DMS114 treated with DMSO at 0.1 percent for 48 hours (cell line): ENCODE results near the gene KYAT1.
"Not testable (repeated sequence)": the region's sequence is repeated elsewhere in the genome, so short reads cannot be mapped to it uniquely, and the experiment has no call there.

ENCODE experiments used
- DNase-seq: peaks from one replicate; lab custom pipeline; 2025; ENCODE audit not compliant: unreplicated experiment; lab: John Stamatoyannopoulos, UW

The KYAT1 gene

DNA sequence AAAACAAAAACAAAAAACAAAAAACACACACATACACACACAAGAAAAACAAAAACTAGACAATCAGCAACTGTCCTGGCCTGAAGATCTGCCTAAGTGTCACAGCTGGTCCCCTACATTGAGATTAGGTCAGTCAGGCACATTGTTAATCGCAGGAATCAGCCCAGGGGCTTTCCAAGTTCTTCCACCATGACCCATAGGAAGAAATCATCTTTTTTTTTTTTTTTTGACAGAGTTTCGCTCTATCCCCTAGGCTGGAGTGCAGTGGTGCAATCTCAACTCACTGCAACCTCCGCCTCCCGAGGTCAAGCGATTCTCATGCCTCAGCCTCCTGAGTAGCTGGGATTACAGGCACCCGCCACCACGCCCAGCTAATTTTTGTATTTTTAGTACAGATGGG lies 38.6 kb downstream of the KYAT1 start:
- DNase-seq, result not testable (repeated sequence)

DNA sequence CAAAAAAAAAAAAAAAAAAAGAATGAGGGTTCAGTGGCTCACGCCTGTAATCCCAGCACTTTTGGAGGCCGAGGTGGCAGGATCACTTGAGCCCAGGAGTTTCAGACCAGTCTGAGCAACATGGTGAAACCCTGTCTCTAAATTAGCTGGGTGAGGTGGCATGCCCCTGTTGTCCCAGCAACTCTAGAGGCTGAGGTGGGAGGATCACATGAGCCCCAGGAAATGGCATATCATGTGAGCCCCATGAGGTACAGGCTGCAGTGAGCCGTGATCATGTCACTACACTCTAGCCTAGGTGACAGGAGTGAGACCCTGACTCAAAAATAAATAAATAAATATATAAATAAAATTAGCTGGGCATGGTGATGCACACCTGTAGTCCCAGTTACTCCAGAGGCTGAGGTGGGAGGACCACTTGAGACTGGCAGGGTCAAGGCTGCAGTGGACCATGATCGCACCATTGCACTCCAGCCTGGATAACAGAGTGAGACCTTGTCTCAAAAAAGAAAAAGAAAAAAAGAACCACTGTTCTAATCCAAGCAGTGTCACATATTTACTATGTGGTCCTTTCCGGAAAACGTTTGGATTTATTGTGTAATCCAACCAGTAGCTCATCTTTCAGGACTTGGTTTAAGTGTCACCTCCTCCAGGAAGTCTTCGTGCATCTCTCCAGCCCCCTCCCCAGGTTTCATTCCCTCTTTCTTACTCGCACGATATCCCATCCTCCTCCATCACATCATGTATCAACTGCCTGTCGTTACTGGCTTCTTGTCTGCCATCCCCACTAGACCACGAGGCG lies 39.9 kb downstream of the KYAT1 start:
- DNase-seq, result no peak

DNA sequence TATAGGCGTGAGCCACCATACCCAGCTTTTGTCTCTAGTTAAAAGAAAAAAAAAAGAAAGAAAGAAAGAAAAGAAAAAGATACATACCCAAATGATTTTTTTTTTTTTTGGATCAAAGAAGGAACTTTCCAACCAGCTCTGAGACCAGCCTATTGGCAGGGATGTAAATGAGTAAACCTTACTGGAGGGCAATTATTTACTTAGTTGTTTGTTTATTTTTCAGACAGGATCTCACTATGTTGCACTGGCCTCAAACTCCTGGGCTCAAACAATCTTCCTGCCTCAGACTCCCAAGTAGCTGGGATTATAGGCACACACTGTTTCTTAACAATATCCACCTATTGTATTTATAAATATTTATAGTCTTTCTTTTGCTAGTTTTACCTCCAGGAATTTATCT lies 41.2 kb downstream of the KYAT1 start:
- DNase-seq, result no peak

DNA sequence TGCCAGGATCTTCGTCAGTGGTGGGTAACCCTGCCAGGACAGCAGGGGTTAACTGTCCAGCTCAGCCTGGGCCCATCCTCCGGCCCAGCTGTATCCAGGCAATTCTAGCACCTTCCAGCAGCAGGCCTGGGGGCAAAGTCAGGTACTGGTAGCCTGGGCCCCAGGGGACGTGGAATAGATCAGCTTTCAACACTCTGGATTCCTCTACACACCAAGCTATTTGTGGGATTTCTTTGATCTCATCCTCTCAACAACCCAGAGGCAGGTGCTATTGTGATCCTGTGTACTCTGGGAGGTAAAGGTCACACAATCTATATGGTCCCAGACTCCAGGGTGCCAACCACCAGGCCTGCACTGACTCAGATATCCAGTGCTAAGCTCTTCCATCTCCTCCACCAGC lies 43.4 kb downstream of the KYAT1 start:
- DNase-seq, result no peak

DNA sequence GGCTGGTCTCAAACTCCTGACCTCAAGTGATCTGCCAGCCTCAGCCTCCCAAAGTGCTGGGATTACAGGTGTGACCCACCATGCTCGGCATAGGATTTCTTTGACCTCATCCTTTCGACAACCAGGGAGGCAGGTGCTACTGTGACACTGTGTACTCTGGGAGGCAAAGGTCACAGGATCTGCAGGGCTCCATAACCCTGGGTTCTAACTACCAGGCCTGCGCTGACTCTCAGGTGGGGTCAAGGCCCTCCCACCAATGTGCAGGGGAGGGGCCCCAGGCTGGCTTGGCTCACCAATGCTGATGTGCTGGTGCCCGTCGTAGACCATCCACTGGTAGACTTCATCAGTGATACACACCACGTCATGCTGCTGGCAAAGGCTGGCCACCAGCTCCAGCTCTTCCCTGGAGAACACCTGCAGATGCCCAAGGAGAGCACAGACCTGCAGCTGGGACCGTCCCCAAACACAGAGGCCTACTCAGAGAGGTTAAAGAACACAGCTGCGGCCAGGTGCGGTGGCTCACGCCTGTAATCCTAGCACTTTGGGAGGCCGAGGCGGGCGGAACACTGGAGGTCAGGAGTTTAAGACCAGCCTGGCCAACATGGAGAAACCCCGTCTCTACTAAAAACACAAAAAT lies 45.1 kb downstream of the KYAT1 start:
- DNase-seq, result no peak

DNA sequence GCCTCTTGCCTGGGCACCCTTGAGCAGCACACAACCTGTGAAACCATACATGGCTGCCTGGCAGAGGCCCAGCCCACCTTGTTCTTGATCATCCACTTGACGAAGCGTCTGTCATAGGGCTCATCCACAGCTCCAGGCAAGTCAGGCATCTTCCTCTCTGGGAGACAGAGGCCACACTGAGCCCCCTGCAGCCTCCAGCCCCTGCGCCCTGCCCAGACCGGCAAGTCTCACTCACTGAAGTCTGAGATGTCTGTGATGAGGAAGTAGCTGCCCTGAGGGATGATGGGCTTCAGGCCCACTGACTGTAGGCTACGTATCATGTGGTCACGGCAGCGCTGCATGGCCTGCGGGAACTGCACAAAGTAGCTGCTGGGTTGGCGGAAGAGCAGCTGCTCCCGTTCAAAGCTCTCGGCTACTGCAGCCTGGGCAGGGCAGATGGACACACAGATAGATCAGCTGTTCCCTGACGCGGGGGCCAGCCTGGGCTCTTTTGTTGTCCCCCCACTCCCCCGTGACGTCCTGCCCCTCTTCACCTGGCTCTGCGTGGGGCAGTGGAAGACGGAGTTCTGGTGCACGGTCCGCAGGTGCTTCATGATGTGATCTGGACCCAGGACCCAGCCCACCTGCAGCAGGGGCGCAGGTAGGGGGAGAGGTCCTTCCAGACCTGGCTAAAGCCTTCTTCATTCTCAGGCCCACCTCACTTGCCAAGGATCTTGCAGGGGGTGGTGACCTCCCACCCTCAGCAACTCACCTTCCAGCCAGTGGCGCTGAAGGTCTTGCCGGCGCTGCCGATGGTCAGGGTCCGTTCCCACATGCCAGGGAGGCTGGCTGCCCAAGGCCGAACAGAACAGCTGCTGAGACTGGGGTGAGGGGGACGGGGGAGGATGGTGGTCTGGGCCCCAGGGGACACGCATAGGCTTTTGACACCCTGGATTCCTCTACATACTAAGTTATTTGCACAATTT lies 46.2 kb downstream of the KYAT1 start:
- no peak for DNase-seq

DNA sequence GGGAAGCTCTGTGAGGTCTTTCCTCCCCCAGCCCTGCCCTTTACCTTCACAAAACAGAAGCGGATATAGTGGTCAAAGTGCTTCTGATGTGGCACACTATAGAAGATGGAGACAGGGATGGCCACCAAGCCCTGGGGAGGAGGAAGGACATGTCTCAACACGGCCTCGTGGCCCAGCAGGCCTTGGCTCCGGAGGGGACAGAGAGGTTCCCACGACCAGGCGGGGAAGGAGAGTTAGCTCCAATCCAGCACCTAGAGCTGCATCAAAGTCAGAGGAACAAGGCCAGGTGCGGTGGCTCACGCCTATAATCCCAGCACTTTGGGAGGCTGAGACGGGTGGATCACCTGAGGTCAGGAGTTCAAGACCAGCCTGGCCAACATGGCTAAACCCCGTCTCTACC lies 48.1 kb downstream of the KYAT1 start:
- DNase-seq, result no peak

DNA sequence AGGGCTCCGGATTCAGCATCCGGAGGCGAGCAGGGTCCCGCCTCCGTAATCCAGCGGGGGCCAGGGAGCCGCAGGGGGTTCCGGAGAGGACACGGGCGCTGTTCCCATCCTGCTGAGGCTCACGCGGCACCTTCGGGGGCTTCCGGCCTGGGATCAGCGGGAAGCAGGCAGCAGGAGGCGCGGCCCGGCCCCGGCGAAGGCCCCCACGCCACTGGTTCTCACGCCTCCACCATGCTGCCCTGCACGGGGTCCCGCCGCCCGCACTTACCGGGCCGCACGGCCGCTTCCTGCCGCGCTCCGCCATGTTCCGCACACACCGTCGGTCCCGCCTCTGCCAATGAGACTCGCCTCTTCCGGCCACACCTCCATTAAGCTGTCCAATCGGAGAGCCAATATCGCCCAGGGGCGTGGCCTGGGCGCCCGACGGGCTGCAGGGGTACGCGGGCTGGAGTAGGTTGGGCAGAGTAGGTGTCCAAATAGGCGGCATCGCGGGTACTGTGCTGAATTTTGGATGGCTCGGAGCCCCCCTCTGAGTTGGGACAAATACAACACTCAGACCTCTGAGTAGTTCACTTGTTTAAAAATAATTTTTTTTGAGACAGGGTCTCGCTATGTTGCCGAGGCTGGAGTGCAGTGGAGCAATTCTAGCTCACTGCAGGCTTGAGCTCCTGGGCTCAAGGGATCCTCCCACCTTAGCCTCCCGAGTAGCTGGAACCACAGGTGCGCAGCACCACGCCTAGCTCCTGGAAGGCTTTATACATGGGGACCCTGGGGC lies 52.1 kb downstream of the KYAT1 start, which contains the start of gene SPOUT1:
SPOUT1 (minus strand) TSS at position 318 of the 775 bp plus-strand sequence; CDS start at position 304, 14 bp downstream.
- DNase-seq, result peak; percentile 86

DNA sequence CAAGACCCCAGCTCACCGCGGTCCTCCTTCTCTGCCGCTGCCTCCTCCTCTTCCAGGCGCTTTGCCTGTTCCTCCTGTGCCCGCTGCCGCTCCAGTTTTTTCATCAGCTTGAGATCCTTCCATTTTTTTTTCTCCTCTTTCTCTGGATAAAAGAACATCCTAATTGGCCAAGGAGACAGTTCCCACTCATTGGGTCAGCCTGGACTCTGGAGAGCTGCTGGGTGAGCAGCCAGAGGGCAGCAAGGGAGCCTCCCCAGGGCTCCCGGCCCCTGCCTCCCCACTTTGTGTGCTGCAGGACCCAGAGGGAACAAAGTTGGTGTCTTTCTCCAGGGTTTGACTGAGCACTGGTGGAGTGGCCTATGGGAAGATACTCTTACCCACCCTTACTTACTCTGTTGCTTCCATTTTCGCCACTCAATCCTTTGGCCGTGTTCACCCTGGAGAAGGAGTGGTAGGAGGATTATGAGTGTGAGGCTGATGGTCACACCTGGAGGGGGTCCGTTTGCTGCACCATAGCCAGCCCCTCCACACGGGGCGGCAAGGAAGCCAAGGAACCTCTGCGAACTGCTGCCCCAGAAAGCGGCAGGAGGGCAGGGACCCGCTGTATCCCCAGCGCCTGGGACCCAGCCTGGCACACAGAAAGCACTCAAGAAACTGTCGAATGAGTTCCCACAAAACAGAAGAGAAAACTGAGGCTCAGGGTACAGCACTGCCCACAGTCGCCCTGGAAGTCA lies 52.9 kb downstream of the KYAT1 start:
- DNase-seq, result no peak

DNA sequence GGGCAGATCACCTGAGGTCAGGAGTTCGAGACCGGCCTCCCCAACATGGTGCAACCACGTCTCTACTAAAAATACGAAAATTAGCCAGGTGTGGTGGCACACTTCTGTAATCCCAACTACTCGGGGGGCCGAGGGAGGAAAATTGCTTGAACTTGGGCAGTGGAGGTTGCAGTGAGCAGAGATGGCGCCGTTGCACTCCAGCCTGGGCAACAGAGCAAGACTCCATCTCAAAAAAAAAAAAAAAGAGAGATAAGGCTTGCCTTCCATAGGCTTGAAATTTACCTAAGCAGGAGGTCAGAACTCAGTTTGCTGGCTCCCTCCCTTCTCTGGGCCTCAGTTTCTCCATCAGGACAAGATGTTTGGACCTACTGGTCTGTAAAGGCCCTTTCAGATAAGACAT lies 53.5 kb downstream of the KYAT1 start:
- no peak for DNase-seq

DNA sequence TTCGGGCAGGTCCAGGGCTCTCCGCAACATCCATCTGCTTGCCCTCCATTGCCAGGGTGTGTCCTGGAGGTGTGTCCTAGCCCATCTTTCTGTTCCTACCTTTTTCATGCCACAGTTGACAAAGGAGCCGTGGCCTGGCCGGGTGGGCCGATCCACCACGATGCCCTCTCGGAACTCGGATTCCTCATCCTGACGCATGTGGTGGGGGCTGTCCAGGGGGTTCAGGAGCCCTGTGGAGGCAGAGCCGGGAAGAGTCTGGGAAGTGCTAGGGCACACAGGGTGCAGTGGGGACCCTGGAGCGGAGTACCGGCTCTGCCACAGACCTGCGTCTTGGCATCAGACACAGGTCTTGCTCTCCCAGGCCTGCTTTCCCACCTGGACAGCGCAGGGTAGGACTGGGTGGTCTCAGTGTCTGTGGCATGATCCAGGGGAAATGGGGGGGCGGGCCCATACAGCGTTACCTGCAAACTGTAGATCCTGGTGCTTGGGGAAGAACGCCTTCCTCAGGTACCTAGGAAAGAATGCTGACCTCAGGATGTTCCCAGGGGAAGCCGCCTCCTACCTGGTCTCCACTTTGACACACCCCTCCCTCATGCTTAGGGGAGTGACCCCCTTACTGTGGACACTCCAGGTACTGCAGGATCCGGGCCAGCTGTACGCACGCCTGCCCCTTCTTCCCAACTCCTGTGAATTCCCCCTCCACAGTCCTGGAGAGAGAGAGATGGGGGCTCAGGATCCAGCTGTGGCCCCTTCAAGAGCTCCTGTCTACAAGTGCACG lies 55.6 kb downstream of the KYAT1 start:
- no peak for DNase-seq

DNA sequence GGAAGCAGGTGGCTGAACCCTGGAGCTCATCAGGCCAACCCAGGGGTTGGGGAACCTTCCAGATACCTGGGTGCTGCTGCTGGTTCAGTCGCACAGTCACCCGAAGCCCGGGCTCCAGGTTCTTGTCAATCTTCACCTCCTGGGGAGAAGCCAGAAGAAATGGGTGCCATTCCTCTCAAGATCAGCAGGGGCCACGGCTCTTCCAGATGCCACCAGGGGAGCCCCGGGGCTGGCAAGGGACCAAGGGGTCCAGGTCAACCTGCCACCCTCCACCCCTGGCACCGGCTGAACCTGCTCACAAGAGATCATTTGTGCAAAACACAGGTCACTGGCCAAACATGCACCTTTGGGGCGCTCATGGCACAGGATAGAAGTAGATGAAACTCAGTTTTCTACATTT lies 56.8 kb downstream of the KYAT1 start:
- DNase-seq, result no peak

DNA sequence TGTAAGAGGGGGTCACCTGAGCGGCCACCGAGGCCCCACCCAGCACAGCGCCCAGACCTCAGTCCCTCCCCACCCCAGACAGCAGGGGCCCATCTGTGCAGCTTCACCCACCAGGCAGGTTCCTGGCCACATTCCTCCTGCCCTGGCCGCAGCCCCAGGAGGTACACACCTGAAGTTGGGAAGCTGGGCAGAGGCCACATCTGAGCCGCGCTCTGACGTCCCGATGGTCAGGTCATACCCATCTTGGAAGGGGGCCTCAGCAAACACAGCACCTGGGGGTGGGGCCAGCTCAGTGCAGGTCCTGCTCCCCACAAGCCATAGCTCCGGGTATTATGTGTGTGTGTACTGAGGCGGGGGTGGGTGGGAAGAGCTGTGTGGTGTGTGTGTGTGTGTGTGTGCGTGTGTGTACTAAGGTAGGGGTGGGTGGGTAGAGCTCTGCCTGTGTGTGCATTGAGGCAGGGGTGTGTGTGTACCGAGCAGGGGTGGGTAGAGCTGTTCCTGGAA lies 57.8 kb downstream of the KYAT1 start:
- DNase-seq, result no peak

DNA sequence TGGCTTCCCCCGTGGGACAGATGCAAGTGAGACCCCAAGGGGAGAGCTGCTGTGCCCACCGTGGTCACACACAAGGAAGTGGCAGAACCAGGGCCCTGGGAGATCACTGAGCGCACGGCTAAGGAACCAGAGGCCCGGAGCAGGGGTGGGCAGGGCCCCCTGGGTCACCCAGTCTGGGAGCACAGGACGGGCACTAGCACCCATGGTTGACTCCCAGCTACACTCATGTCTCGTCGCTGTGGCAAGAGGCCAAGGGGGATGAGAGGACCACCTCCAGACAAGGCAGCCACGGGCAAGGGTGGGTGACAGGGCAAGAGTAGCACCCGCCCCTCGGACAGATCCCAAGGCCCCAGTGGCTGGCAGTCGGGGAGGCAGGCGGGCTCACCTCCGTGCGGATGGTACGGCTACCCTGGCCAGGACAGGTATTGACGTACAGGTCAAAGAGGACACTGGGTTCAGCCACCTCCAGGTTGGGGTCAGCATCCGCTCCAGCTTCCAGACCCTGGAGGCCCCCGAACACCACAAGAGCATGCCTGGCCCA lies 58.3 kb downstream of the KYAT1 start:
- DNase-seq, result no peak

DNA sequence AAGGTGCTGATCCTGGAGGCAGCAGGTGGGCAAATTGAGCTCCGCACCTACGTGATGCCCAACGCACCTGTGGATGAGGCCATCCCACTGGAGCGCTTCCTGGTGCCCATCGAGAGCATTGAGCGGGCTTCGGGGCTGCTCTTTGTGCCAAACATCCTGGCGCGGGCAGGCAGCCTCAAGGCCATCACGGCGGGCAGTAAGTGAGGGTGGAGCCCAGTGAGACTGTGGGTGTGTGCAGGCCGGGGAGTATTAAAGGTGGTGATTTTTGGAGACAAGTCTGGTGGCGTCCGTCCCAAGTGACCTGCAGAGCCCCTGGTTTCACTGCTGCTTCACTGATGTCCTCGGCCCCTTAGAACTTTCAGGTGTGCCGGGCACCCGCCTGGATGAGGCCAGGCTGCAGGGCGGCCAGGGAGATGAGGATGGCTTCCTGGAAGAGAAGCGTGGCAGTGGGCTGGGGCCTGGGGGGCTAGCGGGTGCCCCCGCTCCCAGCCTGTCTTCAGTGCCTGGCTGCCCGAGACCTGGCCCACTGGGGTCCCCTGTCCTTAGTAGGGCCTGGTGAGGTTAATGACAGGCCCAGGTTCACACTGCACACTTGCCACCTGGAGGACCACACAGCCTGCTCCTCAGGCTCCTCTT lies 59.2 kb downstream of the KYAT1 start:
- DNase-seq, result no peak

DNA sequence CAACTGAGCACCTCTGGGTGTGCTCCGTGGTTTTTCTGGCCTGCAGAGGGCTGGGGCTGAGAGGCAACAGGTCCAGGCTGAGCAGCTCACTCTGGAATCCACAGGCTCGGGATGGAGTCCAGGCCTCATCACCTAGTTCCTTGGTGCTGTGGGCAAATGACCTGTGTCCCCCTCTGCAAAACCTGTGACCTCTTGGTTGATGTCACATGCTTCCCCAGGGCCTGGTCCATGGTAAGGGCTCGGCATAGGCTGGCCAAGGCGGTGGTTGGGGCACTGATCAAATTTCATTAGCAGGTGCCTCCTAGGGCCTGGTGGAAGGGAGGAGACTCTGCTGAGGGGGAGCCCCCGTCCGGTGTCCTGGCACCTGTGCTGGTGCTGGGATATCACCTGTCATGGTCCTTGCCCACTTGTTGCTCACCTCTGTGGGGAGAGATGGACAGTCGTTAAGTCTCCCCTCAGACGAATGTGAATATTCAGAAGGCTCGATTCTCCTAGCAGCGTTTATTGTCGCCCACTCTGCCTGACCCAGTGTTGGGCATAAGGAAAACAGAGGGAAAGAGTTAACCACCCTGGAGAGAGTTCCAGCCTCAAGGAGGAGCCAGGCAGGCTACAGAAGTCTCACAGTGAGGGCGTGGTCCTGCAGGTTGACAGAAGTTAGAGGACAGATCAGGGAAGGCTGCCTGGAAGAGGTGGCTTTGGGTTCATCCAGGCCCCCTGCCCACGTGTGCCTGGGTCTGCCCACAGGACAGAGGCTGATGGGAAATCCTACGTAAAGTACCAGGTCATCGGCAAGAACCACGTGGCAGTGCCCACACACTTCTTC lies 60.0 kb downstream of the KYAT1 start:
- no peak for DNase-seq
